ENCODE data around the gene FITM1.

DNA sequence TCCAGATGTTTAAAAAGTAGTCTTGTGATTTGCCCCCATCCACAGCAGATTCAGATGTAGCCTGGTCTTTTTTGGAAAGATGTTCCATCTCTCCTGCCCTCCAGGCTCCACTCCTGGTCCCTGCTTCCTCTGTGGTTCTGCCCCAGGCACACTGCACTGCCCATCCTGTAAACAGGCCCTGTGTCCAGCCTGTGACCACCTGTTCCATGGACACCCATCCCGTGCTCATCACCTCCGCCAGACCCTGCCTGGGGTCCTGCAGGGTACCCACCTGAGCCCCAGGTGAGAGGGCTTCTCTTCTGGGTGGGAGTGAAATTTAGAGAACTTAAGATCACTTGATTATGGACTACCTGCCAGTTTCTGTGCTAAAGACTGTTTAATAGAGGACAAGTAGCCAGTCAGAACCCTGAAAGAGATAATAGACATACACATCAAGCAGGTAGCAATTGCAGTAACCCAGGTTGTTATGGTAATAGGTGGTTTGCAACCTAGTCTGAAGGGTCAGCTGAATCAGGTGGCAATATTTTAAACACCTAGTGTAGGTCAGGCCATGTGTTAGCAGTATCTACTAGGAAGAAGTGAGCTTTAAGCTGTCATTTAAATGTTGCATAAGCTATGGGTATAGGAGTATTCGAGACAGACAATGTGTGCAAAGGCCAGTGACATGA lies 19.0 kb downstream of the FITM1 start:
- TF ChIP-seq, protein P1, sequence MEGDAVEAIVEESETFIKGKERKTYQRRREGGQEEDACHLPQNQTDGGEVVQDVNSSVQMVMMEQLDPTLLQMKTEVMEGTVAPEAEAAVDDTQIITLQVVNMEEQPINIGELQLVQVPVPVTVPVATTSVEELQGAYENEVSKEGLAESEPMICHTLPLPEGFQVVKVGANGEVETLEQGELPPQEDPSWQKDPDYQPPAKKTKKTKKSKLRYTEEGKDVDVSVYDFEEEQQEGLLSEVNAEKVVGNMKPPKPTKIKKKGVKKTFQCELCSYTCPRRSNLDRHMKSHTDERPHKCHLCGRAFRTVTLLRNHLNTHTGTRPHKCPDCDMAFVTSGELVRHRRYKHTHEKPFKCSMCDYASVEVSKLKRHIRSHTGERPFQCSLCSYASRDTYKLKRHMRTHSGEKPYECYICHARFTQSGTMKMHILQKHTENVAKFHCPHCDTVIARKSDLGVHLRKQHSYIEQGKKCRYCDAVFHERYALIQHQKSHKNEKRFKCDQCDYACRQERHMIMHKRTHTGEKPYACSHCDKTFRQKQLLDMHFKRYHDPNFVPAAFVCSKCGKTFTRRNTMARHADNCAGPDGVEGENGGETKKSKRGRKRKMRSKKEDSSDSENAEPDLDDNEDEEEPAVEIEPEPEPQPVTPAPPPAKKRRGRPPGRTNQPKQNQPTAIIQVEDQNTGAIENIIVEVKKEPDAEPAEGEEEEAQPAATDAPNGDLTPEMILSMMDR (IDR thresholded peaks at IDR 0.05), result no peak
- TF ChIP-seq POLR2AphosphoS5 (IDR thresholded peaks at IDR 0.05) (no peak), POLR2A (IDR thresholded peaks at IDR 0.05) (no peak)
